Keratinocyte (primary cell): Measurements from ENCODE around the gene SEMA3D. TPM values are rescaled to one million over a fixed set of nuclear protein-coding genes. Genes with fewer than 3 reads are reported as not detected.

Experiments
- DNase-seq: peaks from one replicate; pipeline ENCODE4 v3.0.0-alpha.2; 2011; ENCODE audit warnings: low read depth, missing footprints, low spot score
- FAIRE-seq: peaks from 2 replicates; lab custom pipeline; 2011; peaks lifted over from hg19 to GRCh38; lab: Jason Lieb, UNC
- H2AFZ ChIP-seq: 2 replicates; pipeline ENCODE4 v1.6.0; 2012; ENCODE audit warnings: low read length, control low read depth, inconsistent platforms; ENCODE audit not compliant: control insufficient read depth
- H3K27ac ChIP-seq: 2 replicates; pipeline ENCODE4 v1.5.1; 2011; ENCODE audit warnings: low read length; ENCODE audit not compliant: control insufficient read depth, insufficient read depth
- H3K27me3 ChIP-seq: 3 replicates; pipeline ENCODE4 v1.6.0; 2011; ENCODE audit warnings: low read length; ENCODE audit not compliant: control insufficient read depth, insufficient read depth; ENCODE audit errors: extremely low read depth
- H3K36me3 ChIP-seq, 2 experiments: 2 replicates in 1 of 2; 3 replicates in 1 of 2; pipeline ENCODE4 v1.5.1; 2011; ENCODE audit warnings: low read length in 2 of 2, mild to moderate bottlenecking in 1 of 2; ENCODE audit not compliant: control insufficient read depth in 2 of 2, insufficient read depth in 2 of 2; ENCODE audit errors: extremely low read depth in 1 of 2
- H3K4me1 ChIP-seq: 3 replicates; pipeline ENCODE4 v1.5.1; 2011; ENCODE audit warnings: low read length; ENCODE audit not compliant: control insufficient read depth, insufficient read depth; ENCODE audit errors: extremely low read depth
- H3K4me2 ChIP-seq: 3 replicates; pipeline ENCODE4 v1.6.0; 2011; ENCODE audit warnings: low read depth, low read length; ENCODE audit not compliant: control insufficient read depth, insufficient read depth; ENCODE audit errors: extremely low read depth
- H3K4me3 ChIP-seq, 3 experiments: fragments of 200-600 bp in 1 of 3; sonication (generic) in 1 of 3; 2 replicates in 2 of 3; 3 replicates in 1 of 3; pipeline ENCODE4 v1.5.1; 2011 to 2016; ENCODE audit warnings: low read length in 3 of 3, mild to moderate bottlenecking in 3 of 3, control low read depth in 2 of 3, inconsistent platforms in 1 of 3, low read depth in 1 of 3, mixed read lengths in 1 of 3, mixed run types in 1 of 3, moderate library complexity in 1 of 3; ENCODE audit not compliant: control insufficient read depth in 2 of 3, insufficient read depth in 2 of 3; ENCODE audit errors: extremely low read depth in 1 of 3
- H3K79me2 ChIP-seq: 2 replicates; pipeline ENCODE4 v1.6.0; 2012; ENCODE audit warnings: low read length; ENCODE audit not compliant: control insufficient read depth, insufficient read depth
- H3K9ac ChIP-seq: 3 replicates; pipeline ENCODE4 v1.6.0; 2011; ENCODE audit warnings: low read length; ENCODE audit not compliant: control insufficient read depth, insufficient read depth; ENCODE audit errors: extremely low read depth
- H3K9me1 ChIP-seq: 3 replicates; pipeline ENCODE4 v1.6.0; 2011; ENCODE audit warnings: low read length; ENCODE audit not compliant: control insufficient read depth, insufficient read depth; ENCODE audit errors: extremely low read depth
- H3K9me3 ChIP-seq: 2 replicates; pipeline ENCODE4 v1.5.1; 2012; ENCODE audit warnings: low read depth, low read length; ENCODE audit not compliant: control insufficient read depth
- H4K20me1 ChIP-seq: 3 replicates; pipeline ENCODE4 v1.6.0; 2011; ENCODE audit warnings: low read length; ENCODE audit not compliant: control insufficient read depth, insufficient read depth; ENCODE audit errors: extremely low read depth
- CTCF ChIP-seq, 3 experiments: IDR thresholded peaks in 1 of 3; conservative IDR thresholded peaks in 1 of 3; optimal IDR thresholded peaks in 1 of 3; 2 replicates in 2 of 3; 3 replicates in 1 of 3; pipeline versions ENCODE3 to v1.5.1; 2011; ENCODE audit warnings: low read length in 3 of 3, mild to moderate bottlenecking in 3 of 3, moderate library complexity in 2 of 3, control low read depth in 1 of 3, inconsistent platforms in 1 of 3; ENCODE audit not compliant: insufficient read depth in 2 of 3; ENCODE audit errors: extremely low read depth in 1 of 3
- EZH2 ChIP-seq: IDR thresholded peaks from one replicate; pipeline ENCODE4 v1.6.1; 2012; ENCODE audit warnings: inconsistent platforms, mild to moderate bottlenecking, low read length, moderate library complexity
- dilution Hi-C: fragments of 300-500 bp; cut with MboI; formaldehyde crosslinking; loops from one replicate; pipeline ENCODE4 v1.7.0; 2020; ENCODE audit warnings: low sequenced_read_pairs; ENCODE audit not compliant: extremely low pct_ligation_motif_present
- polyA plus RNA-seq, 5 experiments: library from polyadenylated mRNA; depleted of rRNA in 3 of 5; stranded (reverse) in 3 of 5; stranded (forward) in 1 of 5; unstranded in 1 of 5; fragments of >200 nt; gene quantifications; 1 replicate in 1 of 5; 2 replicates in 3 of 5; 3 replicates in 1 of 5; pipeline versions ENCODE4 v1.2.1 to v1.2.3, GENCODE V29; 2011 to 2012; ENCODE audit warnings: missing spikeins in 2 of 5, low read depth in 1 of 5, low replicate concordance in 1 of 5

The SEMA3D gene
- polyA plus RNA-seq, 1 donor (not counting 4 experiments of a cell fraction or from before 2014, with no cell fraction given), result 5.2 TPM

- no peak overlapping the region for H3K27ac ChIP-seq
- peaks cover 11% of the 10 kb centered on the region for H3K4me1 ChIP-seq
- TF ChIP-seq CTCF (optimal IDR thresholded peaks at IDR 0.05 in 1 of 3, IDR thresholded peaks at IDR 0.05 in 1 of 3, conservative IDR thresholded peaks at IDR 0.05 in 1 of 3; ENCODE audit: extremely low read depth in 1 of 3, insufficient read depth in 2 of 3, low read length in 3 of 3), result no peak
- no peak for TF ChIP-seq EZH2
- H3K9ac ChIP-seq, result no peak overlapping the region
- H3K9me3 ChIP-seq, result no peaks in the 10 kb centered on the region
- H3K4me2 ChIP-seq, result no peak overlapping the region
- FAIRE-seq, result no peak
- dilution Hi-C loops, result loop anchor here (25.0 kb wide), 1 partner anchor 112 kb away; the partner anchor contains the start of gene SEMA3D
- H3K4me3 ChIP-seq, result no peak overlapping the region
- no peaks in the 10 kb centered on the region for H3K27me3 ChIP-seq
- no peaks in the 10 kb centered on the region for H4K20me1 ChIP-seq
- no peaks in the 10 kb centered on the region for H3K79me2 ChIP-seq
- H3K9me1 ChIP-seq, result no peaks in the 10 kb centered on the region
- no peak overlapping the region for H2AFZ ChIP-seq
- no peak for DNase-seq
- no peaks in the 10 kb centered on the region for H3K36me3 ChIP-seq
Measured at GRCh38 chr7:85074992-85075391, 111.9 kb downstream of the SEMA3D start.

GRCh38 chr7:85074016-85074415 is 112.8 kb downstream of the SEMA3D start:
- Histone ChIP-seq H3K9me3 (no peaks in the 10 kb centered on the region), H3K4me1 (peaks cover 13% of the 10 kb centered on the region), H3K9ac (no peak overlapping the region), H4K20me1 (no peaks in the 10 kb centered on the region), H2AFZ (no peak overlapping the region), H3K27ac (no peak overlapping the region), H3K9me1 (no peaks in the 10 kb centered on the region), H3K79me2 (no peaks in the 10 kb centered on the region), H3K4me2 (no peak overlapping the region), H3K36me3 (no peaks in the 10 kb centered on the region), H3K27me3 (no peaks in the 10 kb centered on the region), H3K4me3 (no peak overlapping the region)
- DNase-seq (no peak), FAIRE-seq (no peak)
- TF ChIP-seq CTCF (optimal IDR thresholded peaks at IDR 0.05 in 1 of 3, IDR thresholded peaks at IDR 0.05 in 1 of 3, conservative IDR thresholded peaks at IDR 0.05 in 1 of 3; ENCODE audit: extremely low read depth in 1 of 3, insufficient read depth in 2 of 3, low read length in 3 of 3) (no peak), EZH2 (no peak)
- dilution Hi-C loops, result loop anchor here (25.0 kb wide), 1 partner anchor 113 kb away; the partner anchor contains the start of gene SEMA3D
